Stimulated activated CD4-positive, alpha-beta T cell treated with anti-CD3 and anti-CD28 coated beads, Interleukin-1b, Interleukin-23, amount 100 ng/mL, for 48 hours (primary cell): Measurements from ENCODE around the gene XPNPEP3.
"Not testable (repeated sequence)": the region's sequence is repeated elsewhere in the genome, so short reads cannot be mapped to it uniquely, and the experiment has no call there.

ENCODE experiments used
- DNase-seq: peaks from one replicate; pipeline ENCODE4 v3.0.0-alpha.2; 2020

Gene XPNPEP3

GRCh38 chr22:40856513-40857308 is at the start of gene XPNPEP3, which contains the start of gene ST13:
Gene XPNPEP3, plus strand, starts transcription at chr22:40857148. Its CDS starts 34 bp downstream, at chr22:40857182.
Gene ST13, minus strand, starts transcription at chr22:40856639. Its CDS starts 99 bp downstream, at chr22:40856540.
- DNase-seq: peak; percentile 97

DNA sequence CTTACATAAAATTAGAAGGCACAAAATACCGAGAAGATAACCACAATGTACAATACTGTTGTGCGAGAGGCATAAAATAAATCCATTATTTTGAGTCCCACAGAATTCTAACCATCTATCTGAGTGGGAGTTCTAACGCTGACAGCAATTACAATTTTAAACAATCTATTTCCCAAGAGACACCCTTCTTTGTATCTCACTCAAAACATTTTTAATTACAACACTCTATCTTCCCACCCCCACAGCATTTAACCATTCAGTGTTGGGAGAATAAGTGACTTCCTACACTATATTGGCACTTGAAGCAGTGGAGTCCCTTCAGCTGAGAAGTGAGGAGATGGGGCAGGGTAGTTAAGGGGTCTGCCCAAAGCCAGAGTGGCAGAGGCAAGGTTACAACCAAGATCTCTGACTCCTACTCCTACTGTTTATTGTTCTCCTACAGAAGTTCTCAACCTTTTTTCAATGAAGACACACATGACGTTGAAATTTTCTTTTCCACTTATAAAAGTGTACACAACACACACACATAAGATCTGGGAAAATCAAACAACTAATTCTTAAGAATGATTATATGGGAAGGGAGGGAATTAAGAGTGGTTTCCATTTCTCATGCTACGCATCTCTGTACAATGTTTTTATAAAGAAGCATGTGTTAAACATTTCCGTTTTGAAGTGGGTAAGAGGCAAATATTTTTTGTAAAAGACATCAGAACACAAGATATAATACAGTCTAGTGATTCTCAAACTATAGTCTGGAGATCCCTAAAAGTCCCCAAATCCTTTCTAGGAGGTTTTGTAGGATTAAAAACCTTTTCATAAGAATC is 48.7 kb upstream of the XPNPEP3 start:
- DNase-seq: no peak

- DNase-seq: no peak
These were observed 43.0 kb upstream of the XPNPEP3 start for GRCh38 chr22:40813912-40814315.

- no peak for DNase-seq
These were observed 39.2 kb upstream of the XPNPEP3 start for GRCh38 chr22:40817737-40818136.

DNA sequence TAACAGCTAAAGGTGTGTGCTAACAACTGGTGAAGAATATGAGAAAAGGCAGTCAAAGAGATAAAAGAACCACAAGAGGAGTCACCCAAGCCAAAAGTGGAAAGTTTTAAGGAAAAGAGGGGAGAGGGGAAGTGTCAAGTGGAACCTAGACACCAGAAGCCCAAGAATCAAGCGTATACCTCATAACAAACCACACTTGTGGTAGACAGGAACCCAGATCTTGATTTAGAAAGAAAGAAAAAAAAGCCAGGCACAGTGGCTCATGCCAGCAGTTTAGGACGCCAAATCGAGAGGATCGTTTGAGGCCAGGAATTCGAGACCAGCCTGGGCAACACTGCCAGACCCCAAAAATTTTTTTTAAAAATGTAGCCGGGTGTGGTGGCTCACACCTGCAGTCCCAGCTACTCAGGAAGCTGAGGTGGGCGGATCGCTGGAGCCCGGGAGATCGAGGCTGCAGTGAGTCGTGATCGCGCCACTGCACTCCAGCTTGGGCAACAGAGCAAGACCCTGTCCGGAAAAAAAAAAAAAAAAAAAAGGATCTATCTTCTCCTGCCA is 38.7 kb upstream of the XPNPEP3 start:
- no peak for DNase-seq

GRCh38 chr22:40818747-40819598 is 38.0 kb upstream of the XPNPEP3 start, which contains the start of gene SLC25A17:
Gene SLC25A17, minus strand, starts transcription at chr22:40819346. Its CDS starts 98 bp downstream, at chr22:40819248.
- peak; percentile 86 for DNase-seq

- no peak for DNase-seq
These were observed 37.3 kb upstream of the XPNPEP3 start for GRCh38 chr22:40819599-40820140.

DNA sequence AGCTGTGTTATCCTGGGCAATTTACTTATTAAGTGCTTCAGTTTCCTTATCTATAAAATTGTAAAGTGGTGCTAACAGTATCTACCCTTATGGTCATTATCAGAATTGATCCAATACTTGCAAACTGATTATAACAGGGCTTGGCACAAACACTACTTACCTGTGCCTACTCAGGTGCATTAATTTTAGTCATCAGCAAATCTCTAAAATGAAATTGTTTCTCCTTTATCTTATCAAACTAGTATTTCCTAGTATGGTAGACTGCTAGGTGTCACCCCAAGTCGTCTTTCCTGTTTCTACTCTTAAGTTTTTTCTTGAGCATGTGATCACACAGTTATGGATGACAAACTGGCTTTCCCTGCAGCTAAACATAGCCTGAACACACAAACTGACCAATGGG is 33.5 kb upstream of the XPNPEP3 start:
- DNase-seq: no peak

- DNase-seq: not testable (repeated sequence)
These were observed 30.7 kb upstream of the XPNPEP3 start for GRCh38 chr22:40826292-40826691.

GRCh38 chr22:40826984-40827741 is 29.8 kb upstream of the XPNPEP3 start:
- no peak for DNase-seq

- DNase-seq: no peak
These were observed 27.8 kb upstream of the XPNPEP3 start for GRCh38 chr22:40829131-40829530.

GRCh38 chr22:40834619-40835018 is 22.3 kb upstream of the XPNPEP3 start:
- no peak for DNase-seq

- no peak for DNase-seq
These were observed 18.5 kb upstream of the XPNPEP3 start for GRCh38 chr22:40838486-40838885.

DNA sequence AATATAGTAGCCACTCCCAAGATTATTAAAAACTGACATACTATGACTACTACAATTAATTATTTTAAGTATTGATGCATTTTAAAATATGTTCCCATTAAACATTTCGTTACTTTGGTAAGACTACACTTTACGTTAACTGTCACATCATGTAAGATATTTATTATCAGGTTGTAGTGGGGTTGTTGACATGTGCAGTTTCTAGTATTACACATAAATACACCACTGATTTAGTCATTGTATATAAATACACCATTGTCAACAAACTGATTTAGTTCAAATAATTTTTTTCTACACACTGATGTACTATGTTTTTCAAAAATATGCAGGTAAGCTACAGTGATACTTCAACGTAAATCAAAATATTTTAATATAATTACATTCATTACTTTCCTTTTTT is 12.0 kb upstream of the XPNPEP3 start:
- DNase-seq: no peak

- DNase-seq: not testable (repeated sequence)
These were observed 11.1 kb upstream of the XPNPEP3 start for GRCh38 chr22:40845816-40846215.

DNA sequence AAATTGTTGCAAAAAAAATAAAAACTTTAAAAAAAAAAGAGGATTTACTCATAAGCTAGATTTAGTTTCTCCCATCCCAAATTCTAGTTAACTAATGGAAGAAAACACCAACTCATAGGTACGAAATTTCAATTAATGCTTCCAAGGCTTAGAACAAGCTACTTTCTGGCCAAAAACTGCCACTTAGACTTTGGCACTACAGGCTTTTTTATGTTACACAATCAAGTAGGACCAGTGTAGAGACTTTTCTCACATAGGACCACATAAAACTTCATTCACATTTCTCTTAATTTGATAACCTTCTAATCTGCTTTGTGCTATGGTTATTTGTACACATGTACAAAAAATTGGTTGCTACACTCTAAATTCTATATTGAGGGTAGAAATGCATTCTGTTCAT is 3.6 kb upstream of the XPNPEP3 start:
- no peak for DNase-seq

GRCh38 chr22:40853961-40854360 is 3.0 kb upstream of the XPNPEP3 start:
- DNase-seq: no peak

- DNase-seq: no peak
These were observed 1.6 kb upstream of the XPNPEP3 start for GRCh38 chr22:40855071-40855978.

GRCh38 chr22:40855979-40856512 is 902 bp upstream of the XPNPEP3 start:
- DNase-seq: no peak

GRCh38 chr22:40857309-40857855 is 434 bp downstream of the XPNPEP3 start:
- DNase-seq: no peak
